SH-SY5Y (cell line): ENCODE data around the gene ADPRHL1.

Experiments
- GATA2 ChIP-seq: IDR thresholded peaks from 2 replicates; pipeline ENCODE4 v1.6.1; 2011; ENCODE audit warnings: mild to moderate bottlenecking, low read depth, low read length
- GATA3 ChIP-seq: IDR thresholded peaks from 2 replicates; pipeline ENCODE4 v1.6.1; 2011; ENCODE audit warnings: low read depth, mild to moderate bottlenecking, low read length, moderate library complexity

DNA sequence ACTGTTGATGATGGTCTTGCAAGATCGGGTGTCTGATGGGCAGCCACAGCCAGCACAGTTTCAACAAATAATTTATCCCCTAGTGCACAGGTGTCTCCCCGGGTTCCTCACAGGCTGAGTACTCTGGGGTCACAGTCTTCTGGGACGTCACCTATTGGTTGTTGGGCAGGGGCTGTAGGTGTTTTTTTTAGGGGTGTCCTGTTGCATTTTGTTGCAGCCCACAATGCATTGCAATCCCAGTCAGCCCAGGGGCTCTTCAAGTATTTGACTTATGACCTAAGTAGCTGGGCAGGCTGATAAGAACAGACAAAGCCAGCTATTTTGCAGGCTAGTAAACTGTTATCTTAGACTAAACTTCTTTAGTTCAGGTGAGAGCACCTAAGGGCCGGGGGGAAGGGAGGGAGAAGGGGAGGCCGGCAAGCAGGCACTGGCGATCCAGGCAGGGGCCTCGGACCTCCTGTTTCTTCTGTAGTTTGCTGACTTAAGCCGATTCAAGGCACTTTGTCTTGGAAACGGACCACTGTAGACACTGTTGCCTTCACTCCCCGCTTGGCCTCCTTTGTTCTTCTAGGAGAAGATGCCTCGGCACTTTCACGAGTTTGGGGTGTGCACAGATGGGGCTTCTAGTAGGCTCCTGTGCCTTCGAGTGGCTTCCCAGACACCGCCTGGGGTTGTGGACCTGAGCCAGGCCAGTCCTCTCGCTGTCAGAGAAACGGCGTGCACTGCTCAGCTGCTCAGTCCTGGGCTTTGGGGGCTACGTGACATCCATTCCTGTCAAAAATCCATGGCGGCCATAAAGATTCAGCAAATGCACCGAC, 55.5 kb downstream of the ADPRHL1 start:
- no peak for TF ChIP-seq GATA2
- TF ChIP-seq GATA3 = no peak
